Measurements from ENCODE around the gene GABBR2.

The GABBR2 gene

GRCh38 chr9:98708933-98709911 is at the start of gene GABBR2:
TSS of gene GABBR2 (minus strand) at chr9:98708935. CDS start at chr9:98708737, 198 bp downstream.
- DNase-seq (ENCODE audit: low spot score) = no peak

- no peak for DNase-seq (ENCODE audit: low spot score)
These were observed 46.4 kb upstream of the GABBR2 start for GRCh38 chr9:98755006-98755618.

- no peak for DNase-seq (ENCODE audit: low spot score)
These were observed 42.5 kb upstream of the GABBR2 start for GRCh38 chr9:98751210-98751609.

GRCh38 chr9:98750364-98751060 is 41.8 kb upstream of the GABBR2 start:
- DNase-seq (ENCODE audit: low spot score) = no peak

GRCh38 chr9:98747476-98747875 is 38.7 kb upstream of the GABBR2 start:
- DNase-seq (ENCODE audit: low spot score) = no peak

GRCh38 chr9:98745470-98745869 is 36.7 kb upstream of the GABBR2 start:
- no peak for DNase-seq (ENCODE audit: low spot score)

GRCh38 chr9:98743818-98744611 is 35.3 kb upstream of the GABBR2 start:
- DNase-seq (ENCODE audit: low spot score) = no peak

GRCh38 chr9:98743329-98743728 is 34.6 kb upstream of the GABBR2 start:
- DNase-seq (ENCODE audit: low spot score) = no peak

GRCh38 chr9:98742325-98743280 is 33.9 kb upstream of the GABBR2 start:
- no peak for DNase-seq (ENCODE audit: low spot score)

- no peak for DNase-seq (ENCODE audit: low spot score)
These were observed 31.6 kb upstream of the GABBR2 start for GRCh38 chr9:98740226-98740881.

- no peak for DNase-seq (ENCODE audit: low spot score)
These were observed 30.0 kb upstream of the GABBR2 start for GRCh38 chr9:98738741-98739140.

GRCh38 chr9:98736226-98736625 is 27.5 kb upstream of the GABBR2 start:
- DNase-seq (ENCODE audit: low spot score) = no peak

- DNase-seq (ENCODE audit: low spot score) = no peak
These were observed 24.1 kb upstream of the GABBR2 start for GRCh38 chr9:98732801-98733200.

GRCh38 chr9:98732091-98732490 is 23.4 kb upstream of the GABBR2 start:
- DNase-seq (ENCODE audit: low spot score) = no peak

GRCh38 chr9:98730871-98731270 is 22.1 kb upstream of the GABBR2 start:
- no peak for DNase-seq (ENCODE audit: low spot score)

- no peak for DNase-seq (ENCODE audit: low spot score)
These were observed 19.8 kb upstream of the GABBR2 start for GRCh38 chr9:98728500-98728899.

GRCh38 chr9:98727428-98727827 is 18.7 kb upstream of the GABBR2 start:
- DNase-seq (ENCODE audit: low spot score) = peak; percentile 46

GRCh38 chr9:98726735-98727134 is 18.0 kb upstream of the GABBR2 start:
- peak; percentile 55 for DNase-seq (ENCODE audit: low spot score)

GRCh38 chr9:98724810-98725530 is 16.2 kb upstream of the GABBR2 start:
- DNase-seq (ENCODE audit: low spot score) = no peak
